ENCODE results near the gene NRBF2. TPM values are rescaled to one million over a fixed set of nuclear protein-coding genes. Genes with fewer than 3 reads are reported as not detected.

NRBF2 gene
- total RNA-seq, 3 donors from 2014 or later, result 19.9 to 25.4 (median 24.6) TPM

DNA sequence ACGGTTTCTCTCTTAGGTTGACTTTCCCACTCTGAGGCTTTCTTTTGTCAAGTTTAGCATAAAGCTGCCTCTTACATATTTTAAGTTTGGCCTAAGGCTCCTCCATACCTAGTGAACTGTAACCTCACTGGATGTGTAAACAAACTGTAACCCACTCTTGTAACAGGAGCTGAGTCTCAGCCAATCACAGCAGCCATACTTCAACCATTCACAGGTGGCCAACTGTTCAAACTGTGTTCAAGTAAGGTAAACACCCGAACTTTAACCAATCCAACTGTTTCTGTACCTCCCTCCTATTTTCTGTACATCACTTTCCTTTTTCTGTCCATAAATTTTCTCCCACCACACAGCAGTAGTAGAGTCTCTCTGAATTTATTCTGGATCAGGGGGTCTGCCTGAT lies 7.7 kb upstream of the NRBF2 start:
- TF ChIP-seq, protein P1, sequence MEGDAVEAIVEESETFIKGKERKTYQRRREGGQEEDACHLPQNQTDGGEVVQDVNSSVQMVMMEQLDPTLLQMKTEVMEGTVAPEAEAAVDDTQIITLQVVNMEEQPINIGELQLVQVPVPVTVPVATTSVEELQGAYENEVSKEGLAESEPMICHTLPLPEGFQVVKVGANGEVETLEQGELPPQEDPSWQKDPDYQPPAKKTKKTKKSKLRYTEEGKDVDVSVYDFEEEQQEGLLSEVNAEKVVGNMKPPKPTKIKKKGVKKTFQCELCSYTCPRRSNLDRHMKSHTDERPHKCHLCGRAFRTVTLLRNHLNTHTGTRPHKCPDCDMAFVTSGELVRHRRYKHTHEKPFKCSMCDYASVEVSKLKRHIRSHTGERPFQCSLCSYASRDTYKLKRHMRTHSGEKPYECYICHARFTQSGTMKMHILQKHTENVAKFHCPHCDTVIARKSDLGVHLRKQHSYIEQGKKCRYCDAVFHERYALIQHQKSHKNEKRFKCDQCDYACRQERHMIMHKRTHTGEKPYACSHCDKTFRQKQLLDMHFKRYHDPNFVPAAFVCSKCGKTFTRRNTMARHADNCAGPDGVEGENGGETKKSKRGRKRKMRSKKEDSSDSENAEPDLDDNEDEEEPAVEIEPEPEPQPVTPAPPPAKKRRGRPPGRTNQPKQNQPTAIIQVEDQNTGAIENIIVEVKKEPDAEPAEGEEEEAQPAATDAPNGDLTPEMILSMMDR (IDR thresholded peaks at IDR 0.05), result no peak
- Histone ChIP-seq H3K4me3 (no peak overlapping the region), H3K36me3 (ENCODE audit: low read depth) (no peaks in the 10 kb centered on the region), H3K9me3 (no peaks in the 10 kb centered on the region), H3K4me1 (ENCODE audit: low read depth) (no peaks in the 10 kb centered on the region)
- ATAC-seq (no peak), DNase-seq (no peak)
- intact Hi-C loops (cut with DNase I, micrococcal nuclease), result no loop called here

DNA sequence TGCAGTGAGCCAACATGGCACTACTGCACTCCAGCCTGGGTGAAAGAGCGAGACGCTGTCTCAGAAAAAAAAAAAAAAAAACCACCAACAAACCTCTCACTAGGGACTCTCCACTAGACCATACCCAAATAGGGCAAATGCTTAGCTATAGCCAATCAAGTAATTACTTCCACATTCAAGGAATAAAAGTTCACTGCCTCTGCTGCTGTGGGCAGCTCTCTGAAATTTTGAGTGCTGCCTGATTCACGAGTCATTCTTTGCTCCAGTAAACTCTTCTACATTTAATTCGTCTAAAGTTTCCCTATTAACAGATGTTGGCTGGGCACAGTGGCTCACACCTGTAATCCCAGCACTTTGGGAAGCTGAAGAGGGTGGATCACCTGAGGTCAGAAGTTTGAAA lies 4.7 kb upstream of the NRBF2 start:
- intact Hi-C loops (cut with DNase I, micrococcal nuclease), result no loop called here
- Histone ChIP-seq H3K36me3 (ENCODE audit: low read depth) (no peaks in the 10 kb centered on the region), H3K4me3 (no peak overlapping the region), H3K4me1 (ENCODE audit: low read depth) (peaks cover 2% of the 10 kb centered on the region), H3K9me3 (no peaks in the 10 kb centered on the region)
- DNase-seq (no peak), ATAC-seq (no peak)
- TF ChIP-seq, protein P1 (IDR thresholded peaks at IDR 0.05), result no peak

DNA sequence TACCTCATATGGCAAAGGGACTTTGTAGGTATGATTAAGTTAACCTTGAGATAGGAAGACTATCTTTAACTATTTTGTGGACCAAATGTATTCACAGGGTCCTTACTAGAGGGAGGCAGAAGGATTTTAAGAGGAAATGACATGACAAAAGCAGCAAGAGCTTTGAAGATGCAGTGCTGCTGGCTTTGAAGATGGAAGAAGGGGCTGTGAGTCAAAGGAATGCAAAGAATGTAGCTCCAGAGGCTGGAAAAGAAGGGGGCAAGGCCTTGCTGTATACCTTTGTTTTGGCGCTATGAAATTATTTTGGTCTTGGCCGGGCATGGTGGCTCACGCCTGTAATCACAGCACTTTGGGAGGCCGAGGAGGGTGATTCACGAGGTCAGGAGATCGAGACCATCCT lies 3.2 kb upstream of the NRBF2 start:
- TF ChIP-seq, protein P1 (IDR thresholded peaks at IDR 0.05), result no peak
- no peaks in the 10 kb centered on the region for H3K36me3 ChIP-seq (ENCODE audit: low read depth)
- DNase-seq, result no peak
- intact Hi-C loops (cut with DNase I, micrococcal nuclease), result no loop called here
- no peak for ATAC-seq
- H3K4me1 ChIP-seq (ENCODE audit: low read depth), result peaks cover 4% of the 10 kb centered on the region
- H3K4me3 ChIP-seq, result no peak overlapping the region
- no peaks in the 10 kb centered on the region for H3K9me3 ChIP-seq

DNA sequence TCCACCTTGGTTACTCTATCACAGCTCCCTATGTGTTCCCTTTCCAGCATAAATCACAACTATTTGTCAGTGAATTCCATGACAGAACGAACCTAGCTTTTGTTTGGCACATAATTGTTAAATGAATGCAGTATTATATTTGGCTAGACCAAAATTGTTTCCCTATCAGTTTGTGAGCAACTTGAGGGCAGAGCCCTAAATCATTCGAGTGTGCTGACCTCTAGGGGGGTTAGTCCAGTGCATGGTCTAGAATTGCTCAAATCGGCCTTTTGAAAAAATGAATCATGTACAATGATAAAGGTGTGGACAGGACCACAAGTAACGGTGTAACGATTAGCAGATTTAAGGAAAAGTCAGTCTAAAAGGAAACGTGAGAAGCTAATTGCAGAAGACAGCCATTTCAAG lies 475 bp upstream of the NRBF2 start:
- Histone ChIP-seq H3K4me3 (peak overlapping the region; percentile 78), H3K9me3 (no peaks in the 10 kb centered on the region), H3K4me1 (ENCODE audit: low read depth) (peaks cover 8% of the 10 kb centered on the region), H3K36me3 (ENCODE audit: low read depth) (no peaks in the 10 kb centered on the region)
- intact Hi-C loops (cut with DNase I, micrococcal nuclease), result no loop called here
- no peak for DNase-seq
- TF ChIP-seq, protein P1 (IDR thresholded peaks at IDR 0.05), result no peak
- no peak for ATAC-seq

DNA sequence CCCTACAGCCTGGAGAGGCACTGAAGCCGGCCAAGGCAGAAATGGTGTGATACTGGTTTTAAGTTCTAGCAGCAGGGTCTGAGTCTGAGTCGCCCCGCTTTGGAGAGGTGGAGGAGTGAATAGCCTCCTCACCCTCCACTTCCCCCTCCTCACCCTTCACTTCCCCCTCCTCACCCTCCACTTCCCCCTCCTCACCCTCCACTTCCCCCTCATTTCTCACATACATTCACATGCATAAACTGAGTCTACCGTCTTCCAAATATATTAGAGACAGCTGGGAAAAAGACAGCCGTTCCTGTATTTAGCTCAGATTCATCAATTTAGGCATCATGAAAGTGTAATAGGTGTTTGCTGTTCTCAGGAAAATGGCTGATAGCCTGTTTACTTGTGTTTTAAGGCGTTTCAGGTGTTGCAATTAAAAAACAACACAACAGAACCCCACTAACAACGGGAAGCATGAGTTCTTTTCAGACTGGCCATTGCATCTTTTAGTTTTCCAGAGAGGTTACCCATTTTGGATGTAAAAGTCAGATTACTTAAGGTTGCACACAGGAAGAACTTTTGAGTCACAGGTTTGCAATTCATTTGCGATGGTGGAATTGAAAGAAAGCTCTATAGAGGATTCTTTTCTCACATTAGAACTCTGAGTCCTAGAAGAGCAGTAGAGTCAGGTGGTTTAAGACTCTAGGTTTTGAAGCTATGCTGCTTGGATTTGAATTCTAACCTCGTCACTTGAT lies 861 bp downstream of the NRBF2 start:
- TF ChIP-seq, protein P1 (IDR thresholded peaks at IDR 0.05), result no peak
- Histone ChIP-seq H3K9me3 (no peaks in the 10 kb centered on the region), H3K4me1 (ENCODE audit: low read depth) (peaks cover 8% of the 10 kb centered on the region), H3K36me3 (ENCODE audit: low read depth) (no peaks in the 10 kb centered on the region), H3K4me3 (peak overlapping the region; percentile 78)
- intact Hi-C loops (cut with DNase I, micrococcal nuclease), result no loop called here
- DNase-seq, result no peak
- no peak for ATAC-seq

Measured in mucosa of descending colon (tissue), 3 donors.